NCI-H2227 treated with DMSO at 0.1 percent for 48 hours (cell line): Measurements from ENCODE around the gene STK11IP.
A peak's percentile ranks its signal among the peaks of the same experiment; 100 is the strongest.
"Not testable (repeated sequence)": the region's sequence is repeated elsewhere in the genome, so short reads cannot be mapped to it uniquely, and the experiment has no call there.

Experiments
- DNase-seq: peaks from one replicate; lab custom pipeline; 2025; lab: John Stamatoyannopoulos, UW

The STK11IP gene

DNA sequence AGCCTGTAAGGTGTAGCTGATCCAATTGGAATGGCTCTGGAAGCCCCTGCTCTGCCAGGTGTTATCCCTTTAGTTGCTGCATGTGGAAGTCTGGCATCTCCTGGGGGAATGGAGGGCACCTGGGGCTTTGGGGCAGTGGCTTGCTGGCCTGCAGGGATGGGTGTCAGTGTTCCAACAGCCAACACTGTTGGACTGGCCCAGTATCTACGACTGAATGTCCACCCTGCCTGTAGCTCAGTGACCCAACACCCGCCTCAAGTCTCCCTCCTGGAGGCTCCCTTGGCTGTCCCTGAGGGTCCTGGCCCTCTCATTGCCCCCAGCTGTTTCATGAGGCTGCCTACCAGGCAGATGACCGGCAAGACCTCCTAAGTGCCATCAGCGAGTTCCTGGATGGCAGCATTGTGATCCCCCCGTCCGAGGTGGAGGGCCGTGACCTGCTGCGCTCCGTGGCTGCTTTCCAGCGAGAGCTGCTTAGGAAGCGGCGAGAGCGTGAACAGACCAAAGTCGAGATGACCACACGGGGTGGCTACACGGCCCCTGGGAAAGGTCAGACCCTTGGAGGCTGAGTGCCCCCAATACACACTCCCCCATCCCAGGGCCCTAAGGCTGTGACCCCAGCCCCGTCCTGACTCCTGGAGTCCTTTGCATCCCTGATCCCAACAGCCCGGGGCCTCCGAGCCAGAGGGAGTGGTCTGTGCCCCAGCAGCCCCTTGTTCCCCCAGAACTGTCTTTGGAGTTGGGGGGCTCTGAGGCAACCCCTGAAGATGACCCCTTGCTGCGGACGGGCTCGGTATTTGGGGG, 37.5 kb downstream of the STK11IP start:
- no peak for DNase-seq

DNA sequence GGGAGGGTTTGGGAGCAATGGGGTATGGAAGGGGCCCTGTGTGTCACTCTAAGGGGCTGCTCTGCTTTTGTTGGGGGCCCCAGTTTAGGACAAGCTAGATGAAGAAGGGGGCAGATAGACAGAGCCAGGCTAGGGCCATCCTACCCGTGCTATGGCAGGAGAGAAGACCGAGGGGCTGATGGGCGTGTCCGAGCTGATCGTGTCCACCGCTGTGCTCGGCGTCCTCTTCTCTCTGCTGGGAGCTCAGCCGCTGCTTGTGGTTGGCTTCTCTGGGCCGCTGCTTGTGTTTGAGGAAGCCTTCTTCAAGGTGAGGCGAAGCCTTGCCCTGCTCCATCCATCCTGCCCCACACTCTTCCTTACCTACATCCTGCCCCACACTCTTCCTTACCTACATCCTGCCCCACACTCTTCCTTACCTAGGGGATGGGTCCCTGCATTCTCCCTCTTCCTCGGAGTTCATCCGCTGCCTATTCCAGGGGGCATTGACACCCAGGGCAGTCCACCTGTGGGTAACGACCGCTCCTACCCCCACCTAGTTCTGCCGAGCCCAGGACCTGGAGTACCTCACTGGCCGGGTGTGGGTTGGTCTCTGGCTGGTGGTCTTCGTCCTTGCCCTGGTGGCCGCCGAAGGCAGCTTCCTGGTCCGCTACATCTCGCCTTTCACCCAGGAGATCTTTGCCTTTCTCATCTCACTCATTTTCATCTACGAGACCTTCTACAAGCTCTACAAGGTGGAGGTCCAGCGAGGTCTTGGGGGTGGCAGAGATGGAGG, 38.7 kb downstream of the STK11IP start:
- DNase-seq: no peak

DNA sequence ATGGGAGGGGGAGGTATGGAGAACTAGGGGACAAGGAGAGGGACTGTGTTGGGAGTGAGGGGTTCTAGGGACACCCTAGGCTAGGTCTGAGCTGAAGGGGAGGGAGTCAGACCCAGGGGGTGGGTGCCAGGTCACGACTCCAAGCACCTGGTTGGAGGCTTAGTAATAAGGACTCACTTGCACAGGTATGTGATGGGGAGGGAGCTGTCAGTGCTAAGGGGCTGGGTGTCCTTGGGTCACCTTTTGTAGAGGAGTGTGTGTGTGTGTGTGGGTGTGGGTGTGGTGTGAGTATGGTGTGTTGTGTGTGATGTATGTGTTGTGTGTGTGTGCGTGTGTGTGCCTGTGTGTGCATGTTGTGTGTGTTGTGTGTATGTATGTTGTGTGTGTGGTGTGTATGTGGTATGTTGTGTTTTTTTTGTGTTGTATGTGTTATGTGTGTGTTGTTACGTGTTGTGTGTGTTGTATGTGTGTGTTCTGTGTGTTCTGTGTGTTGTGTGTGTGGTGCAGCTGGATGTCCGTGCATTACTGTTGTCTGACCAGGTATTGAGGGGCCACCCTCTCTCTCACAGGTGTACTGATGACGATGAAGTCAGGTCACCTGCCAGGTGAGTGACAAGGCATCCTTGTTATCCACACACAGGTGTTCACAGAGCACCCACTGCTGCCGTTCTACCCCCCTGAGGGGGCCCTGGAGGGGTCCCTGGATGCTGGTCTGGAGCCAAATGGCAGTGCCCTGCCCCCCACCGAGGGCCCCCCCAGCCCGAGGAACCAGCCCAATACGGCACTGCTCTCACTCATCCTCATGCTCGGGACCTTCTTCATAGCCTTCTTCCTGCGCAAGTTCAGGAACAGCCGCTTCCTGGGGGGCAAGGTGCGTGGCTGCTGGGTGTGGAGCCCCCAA, 39.5 kb downstream of the STK11IP start:
- DNase-seq: no peak

DNA sequence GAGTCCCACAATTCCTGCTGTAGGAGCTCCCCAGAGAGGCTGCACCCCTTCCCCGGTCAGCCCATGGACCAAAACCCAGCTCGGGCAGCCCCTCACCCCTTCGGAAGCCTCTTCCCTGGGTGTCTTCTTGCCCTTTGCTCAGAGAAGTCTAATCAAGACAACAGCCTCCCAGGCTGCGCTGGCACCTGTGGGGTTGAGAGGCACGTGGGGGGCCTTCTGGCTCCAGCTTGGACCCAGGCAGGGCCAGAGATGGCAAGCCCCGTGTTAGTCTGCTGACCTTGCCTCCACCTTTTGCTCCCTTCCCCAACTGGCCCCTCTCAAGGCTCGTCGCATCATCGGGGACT, 40.2 kb downstream of the STK11IP start:
- DNase-seq: no peak

DNA sequence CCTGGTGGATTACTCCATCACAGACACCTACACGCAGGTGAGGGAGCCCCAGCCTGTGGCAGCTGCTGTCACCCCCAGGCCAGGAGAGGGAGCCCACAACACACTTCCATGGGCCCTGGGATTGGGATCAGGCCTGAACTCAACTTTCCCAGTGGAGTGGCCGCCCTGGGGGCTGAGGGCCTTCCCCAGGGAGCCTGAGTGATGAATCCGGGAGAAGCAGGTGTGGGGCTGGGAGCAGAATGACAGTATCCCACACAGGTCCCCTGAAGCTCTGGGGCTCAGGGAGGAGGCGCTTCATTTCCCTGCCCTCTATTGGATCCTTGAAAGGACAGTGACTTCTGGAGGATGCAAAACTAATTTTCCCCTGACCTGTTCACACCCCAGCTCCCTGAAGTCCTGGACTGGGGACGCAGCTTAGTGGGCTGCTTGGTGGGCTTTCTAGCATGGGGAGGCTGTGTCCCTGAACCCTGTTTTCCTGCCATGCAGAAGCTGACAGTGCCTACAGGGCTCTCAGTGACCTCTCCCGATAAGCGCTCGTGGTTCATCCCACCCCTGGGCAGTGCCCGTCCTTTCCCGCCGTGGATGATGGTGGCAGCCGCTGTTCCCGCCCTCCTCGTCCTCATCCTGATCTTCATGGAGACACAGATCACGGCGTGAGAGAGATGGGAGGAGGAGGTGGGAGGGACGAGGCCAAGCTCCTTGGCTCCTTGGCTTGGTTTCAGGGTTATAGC, 40.7 kb downstream of the STK11IP start:
- DNase-seq: no peak

DNA sequence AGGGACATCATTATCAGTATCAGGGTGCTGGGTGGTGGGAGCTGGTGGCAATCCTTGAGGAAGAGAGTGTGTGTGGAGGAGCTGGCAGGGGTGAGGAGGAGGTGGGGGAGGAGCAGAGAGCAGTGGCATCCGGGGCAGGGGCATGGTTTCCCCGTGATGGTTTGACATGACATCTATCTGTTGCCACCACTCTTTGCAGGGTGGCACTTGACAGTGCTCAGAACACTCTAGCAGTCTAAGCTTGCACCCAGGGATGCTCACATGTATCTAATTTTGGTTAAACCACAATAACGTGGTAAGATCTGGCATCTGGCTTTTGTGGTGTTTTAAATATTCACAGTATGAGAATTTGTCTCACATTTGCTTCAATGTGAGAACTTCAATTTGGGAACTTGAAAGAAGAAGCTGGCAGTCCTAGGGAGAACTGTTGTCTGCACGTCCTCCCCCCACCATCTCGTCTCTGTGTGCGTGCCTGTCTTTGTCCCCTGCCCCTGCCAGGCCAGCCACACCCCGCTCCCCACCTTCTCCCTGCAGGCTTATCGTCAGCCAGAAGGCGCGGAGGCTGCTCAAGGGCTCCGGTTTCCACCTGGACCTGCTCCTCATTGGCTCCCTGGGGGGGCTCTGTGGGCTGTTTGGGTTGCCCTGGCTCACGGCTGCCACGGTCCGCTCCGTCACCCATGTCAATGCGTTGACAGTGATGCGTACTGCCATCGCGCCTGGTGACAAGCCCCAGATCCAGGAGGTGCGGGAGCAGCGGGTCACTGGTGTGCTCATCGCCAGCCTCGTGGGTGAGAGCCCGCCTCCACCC, 41.5 kb downstream of the STK11IP start:
- DNase-seq: no peak

DNA sequence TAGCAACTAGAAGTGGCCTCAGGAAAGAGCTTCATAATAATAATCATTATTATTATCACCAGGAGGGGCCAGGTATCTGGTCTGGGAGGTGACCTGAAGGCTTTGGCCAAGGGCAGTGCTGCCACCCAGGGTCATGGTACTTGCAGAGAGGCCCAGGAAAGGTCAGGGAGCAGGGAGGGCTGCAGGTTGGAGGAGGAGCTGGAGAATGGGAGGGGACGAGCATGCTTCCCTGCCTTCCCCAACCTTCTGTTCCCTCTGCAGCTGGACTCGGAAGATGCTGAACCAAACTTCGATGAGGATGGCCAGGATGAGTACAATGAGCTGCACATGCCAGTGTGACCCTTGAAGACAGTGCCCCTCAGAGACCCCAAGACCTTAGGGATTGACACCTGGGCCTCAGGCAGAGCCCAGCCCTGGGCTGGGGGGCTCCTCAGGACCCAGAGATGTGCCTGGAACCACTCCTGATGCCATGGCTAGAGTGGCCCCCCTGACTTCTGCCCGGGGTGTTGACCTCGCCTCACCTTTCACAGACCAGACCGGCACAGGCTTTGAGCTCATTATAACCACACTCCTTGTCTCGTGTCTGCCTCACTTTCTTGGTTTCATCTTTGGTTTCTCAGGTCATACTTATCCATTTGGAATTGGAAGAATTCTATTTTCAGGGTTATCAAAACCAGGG, 43.9 kb downstream of the STK11IP start:
- DNase-seq: no peak

DNA sequence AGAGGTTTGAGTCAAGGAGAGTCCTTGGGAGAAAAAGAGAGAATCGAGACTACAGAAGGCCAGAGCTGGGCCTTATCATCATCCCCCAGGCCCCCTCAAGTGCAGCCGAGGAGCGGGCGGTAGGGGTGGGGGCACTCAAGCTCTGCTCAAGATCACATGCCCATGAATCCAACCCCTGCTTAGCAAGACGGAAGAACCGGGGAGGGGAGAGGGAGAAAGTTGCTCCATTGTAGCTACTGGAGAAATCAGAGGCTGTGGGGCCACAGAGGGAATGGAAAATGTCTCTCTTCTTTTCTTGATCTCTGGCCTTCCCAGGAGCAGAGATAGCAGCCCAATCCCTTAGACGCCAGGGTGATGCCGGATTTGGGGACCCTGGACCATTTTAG, 44.4 kb downstream of the STK11IP start:
- no peak for DNase-seq

DNA sequence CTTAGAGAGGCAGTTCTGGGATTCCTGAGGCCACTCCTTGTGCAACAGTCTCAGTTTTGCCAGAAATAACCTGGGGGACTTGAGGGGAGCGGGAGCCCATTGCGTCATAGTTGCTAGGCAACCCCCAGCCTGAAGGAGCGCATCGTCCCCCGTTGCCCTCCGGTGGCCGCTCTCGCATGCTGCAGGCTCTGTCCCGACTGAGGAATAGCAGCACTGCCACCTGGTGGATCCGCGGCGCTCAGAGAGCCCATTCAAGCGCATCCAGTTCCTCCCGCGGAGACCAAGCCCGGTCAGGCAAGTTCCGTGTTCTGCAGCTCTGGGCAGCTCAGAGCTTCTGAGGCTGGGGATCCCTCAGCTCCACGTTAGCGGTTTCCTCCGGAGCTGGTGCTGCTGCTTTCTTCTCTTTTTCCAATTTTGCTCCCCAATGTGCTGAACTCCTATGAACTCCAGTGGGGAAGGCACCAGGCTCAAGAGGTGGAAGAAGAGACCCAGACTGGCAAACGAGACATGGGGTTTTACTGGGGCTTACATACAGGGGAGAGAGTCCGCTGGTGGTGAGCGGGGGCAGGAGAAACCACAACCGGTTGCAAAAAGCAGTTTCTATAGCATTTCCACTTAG, 44.9 kb downstream of the STK11IP start:
- DNase-seq: peak; percentile 93

DNA sequence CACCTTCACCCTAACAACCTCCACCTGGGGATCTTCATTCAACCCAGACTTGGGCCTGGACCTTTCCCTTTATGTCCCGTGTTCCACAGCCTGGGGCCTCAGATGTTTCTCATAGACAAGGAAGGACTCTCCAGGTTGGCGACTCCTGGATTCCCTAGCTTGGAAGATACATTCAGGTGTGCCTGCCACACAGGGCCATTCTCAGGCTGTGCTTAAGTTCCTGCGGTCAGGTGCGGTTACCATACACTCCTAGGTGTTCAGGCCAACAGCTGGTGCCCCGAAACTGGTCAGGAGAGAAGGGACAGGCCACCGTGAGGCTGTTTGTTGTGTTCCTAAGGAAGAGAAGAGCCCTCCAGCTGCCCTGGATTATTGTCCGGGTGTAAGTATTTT, 45.4 kb downstream of the STK11IP start:
- no peak for DNase-seq

DNA sequence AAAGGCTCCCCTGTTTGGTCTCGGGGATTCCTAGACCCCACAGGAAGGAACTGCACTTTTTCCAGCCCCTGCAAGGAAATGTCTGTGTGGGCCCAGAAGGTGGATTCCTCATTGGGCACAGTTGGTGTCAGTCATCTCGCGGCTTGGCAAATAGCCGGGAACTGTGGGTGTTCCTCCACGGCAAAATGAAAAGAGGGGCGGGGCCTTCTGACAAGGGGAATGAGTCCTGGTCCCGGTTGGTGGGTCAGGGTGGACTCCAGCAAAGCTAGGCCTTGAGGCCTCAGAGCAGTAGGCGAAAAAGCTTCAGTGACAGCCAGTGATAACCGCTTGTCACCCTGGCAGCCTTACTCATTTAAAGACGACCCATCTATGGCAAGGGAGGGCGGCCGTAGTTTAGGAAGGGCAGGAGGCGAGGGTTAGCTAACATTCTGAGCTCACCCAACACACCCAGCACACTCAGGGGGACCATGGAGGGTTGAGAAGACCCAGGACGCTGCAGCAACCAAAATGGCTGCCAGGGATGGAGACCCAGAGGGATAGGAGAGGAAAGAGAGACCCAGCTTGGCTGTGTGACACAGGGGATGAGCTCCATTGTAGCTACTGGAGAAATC, 46.2 kb downstream of the STK11IP start:
- DNase-seq: no peak

DNA sequence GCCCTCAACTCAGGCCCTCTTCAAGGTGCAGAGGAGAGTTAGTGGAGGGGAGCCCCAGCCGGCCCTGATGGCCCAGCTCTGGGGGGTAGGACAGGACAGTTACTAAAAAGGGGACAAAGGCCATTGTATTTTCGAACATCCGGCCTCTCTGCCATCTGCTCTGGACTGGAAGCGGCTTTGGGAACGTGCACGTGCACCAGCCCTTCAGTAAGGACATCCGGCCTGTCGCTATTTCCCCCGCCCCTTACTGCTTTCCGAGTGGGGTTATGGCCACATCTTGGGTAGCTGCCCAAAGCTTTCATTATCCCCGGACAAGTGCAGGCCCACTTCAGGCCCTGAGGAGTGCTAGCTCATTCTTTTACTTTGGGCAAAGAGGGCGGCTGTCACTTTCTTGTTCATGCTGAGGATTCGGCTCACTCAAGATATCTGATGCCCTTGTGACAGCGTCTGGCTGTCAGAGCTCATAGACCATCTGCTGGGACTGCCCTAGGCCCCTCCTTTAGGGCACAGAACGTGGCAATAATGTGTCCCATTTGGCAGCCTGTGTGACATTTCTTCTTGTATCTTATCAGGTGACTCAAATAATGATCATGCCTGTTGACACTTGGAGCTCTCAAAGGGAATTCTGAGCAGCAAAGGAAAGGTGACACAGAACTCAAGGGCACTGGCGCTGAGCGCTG, 47.3 kb downstream of the STK11IP start:
- peak; percentile 44 for DNase-seq

DNA sequence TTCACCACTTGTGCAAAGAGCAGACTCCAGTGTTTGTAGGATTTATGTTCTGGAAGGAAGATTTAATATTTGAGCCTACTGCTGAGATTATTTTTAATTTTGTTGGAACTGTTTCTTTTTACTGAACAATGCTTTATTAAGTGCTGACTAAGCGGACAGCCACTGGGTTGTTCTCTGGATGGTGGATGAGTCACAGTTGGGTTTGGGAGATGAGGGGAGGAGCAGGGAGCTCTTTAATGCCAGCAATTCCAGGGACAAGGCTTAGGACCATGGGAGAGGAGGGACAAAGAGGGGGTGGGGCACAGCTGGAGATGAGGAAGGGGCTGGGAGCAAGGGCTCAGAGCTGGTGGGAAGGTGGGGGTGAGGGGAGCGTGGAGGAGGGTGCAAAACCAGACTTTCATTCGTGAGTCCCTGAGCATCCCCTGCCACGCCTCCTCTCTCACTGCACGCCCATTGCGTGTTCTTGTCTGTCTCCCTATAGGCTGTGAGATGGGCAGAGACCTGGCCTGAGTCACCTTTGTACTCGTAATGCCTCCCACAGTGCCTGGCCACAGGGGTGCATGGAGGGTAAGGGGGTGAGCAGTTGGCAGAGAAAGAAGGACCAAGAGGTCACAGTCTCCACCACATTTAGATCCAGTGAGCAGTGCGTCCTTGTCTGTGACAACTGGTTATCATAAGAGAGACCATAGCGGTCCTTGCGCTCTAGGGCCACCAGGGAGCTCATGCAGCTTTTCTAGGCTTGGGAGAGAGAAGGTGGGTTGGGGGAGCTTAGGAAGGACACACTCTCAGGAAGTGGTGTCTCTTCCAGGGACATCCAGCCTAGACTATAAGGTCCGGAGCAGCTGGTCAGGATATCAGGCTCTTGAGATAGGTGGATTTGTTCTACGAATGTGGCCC, 48.2 kb downstream of the STK11IP start:
- DNase-seq: peak; percentile 31

DNA sequence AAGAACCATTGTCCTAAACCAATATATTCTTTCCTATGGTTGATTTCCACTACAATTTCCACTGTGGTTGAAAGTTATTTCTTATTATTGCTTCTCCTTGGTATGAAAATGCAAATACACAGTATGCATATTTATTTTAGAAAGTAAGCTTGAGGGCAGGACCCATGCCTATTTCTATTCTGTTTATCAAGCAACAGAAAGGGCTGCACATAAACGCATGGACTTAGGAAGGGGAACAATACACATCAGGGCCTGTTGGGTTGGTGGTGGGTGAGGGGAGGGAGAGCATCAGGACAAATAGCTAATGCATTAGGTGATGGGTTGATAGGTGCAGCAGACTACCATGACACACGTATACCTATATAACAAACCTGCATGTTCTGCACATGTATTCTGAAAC, 50.5 kb downstream of the STK11IP start:
- DNase-seq: no peak

DNA sequence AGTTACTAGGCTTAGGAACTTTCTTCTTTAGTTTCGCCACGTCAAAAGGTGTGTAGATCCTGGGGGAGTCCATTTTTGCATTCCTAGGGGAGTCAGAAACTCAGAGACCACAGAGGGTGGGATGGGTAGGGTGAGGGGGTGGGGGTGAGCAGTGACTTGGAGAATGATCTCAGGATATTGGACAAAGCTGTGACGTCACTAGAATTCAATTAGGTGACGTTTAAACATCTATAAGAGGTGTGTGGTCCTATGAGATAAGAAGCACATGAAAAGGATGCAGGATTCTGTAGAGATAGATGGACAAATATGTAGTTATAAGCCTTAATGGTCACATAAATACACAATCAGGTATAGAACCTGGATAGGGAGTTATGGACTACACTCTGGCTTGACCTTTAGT, 51.3 kb downstream of the STK11IP start:
- DNase-seq: no peak

DNA sequence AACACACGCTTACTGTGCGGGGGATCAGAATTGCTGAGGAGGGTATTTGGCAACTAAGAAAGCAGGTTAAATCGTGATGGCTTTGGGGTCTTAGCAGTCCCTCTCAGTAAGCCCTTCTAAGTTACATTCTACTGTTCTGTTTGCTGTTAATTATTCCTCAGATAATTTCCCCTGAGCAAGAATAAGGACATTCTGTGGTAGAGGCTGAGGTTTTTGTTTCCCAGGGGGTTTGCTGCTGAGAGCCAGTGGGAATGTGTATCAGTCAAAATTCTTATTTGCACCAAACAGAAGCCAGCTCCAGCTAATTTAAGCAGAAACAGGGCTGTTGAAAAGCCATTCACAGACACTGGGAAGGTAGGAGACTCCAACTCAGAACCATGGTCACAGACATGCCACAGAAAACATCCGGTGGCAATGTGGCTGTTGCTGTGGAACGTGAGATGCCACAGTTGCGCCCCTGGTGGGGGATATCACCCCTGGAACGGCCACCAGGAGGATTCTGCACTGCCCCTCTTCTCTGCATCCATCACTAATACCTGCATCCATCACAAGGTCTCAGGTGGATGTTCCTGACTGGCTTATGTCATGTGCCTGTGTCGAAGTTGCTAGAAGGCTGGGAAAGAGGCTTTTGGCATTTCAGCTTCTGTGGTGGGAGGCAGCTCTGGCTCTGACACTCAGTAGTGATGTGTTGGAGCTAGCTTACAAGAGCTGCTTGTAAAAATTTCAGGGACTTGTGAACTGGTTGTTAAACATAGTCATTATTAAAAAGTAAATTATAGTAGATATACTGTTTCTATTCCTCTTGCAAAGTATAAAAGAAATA, 53.0 kb downstream of the STK11IP start:
- no peak for DNase-seq

DNA sequence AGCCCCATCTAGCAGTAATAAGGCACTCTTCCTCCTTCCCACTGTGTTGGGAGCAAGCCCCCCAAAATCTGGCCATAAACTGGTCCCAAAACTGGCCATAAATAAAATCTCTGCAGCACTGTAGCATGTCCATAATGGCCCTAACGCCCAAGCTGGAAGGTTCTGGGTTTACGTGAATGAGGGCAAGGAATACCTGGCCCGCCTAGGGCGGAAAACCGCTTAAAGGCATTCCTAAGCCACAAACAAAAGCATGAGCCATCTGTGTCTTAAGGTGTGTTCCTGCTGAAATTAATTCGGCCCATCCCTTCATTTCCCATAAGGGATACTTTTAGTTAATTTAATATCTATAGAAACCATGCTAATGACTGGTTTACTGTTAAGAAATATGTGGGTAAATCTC, 54.0 kb downstream of the STK11IP start:
- not testable (repeated sequence) for DNase-seq
